ENCODE data around the gene ENO2.

Gene ENO2

GRCh38 chr12:6921539-6921938 lies 7.2 kb downstream of the ENO2 start:
- no peak for TF ChIP-seq CTCF (IDR thresholded peaks at IDR 0.05; ENCODE audit: low read depth, low read length)

GRCh38 chr12:6921996-6922946 lies 7.9 kb downstream of the ENO2 start:
- DNase-seq (ENCODE audit: extremely low read depth, low read depth): no peak
- no peak for TF ChIP-seq CTCF (IDR thresholded peaks at IDR 0.05; ENCODE audit: low read depth, low read length)

More at GRCh38 chr12:6921539-6921938, 7.2 kb downstream of the ENO2 start:
- no peak for DNase-seq (ENCODE audit: extremely low read depth, low read depth)

- TF ChIP-seq CTCF (IDR thresholded peaks at IDR 0.05; ENCODE audit: low read depth, low read length): no peak
- DNase-seq (ENCODE audit: extremely low read depth, low read depth): no peak
Observed at GRCh38 chr12:6923003-6923732, 8.8 kb downstream of the ENO2 start.

- DNase-seq (ENCODE audit: extremely low read depth, low read depth): no peak
- no peak for TF ChIP-seq CTCF (IDR thresholded peaks at IDR 0.05; ENCODE audit: low read depth, low read length)
Observed at GRCh38 chr12:6923851-6924250, 9.5 kb downstream of the ENO2 start.

GRCh38 chr12:6925239-6925539 lies 10.8 kb downstream of the ENO2 start:
- DNase-seq (ENCODE audit: extremely low read depth, low read depth): no peak

GRCh38 chr12:6925540-6926279 lies 11.3 kb downstream of the ENO2 start:
- no peak for TF ChIP-seq CTCF (IDR thresholded peaks at IDR 0.05; ENCODE audit: low read depth, low read length)
- peak; percentile 64 for DNase-seq (ENCODE audit: extremely low read depth, low read depth)

More at GRCh38 chr12:6925239-6925539, 10.8 kb downstream of the ENO2 start:
- no peak for TF ChIP-seq CTCF (IDR thresholded peaks at IDR 0.05; ENCODE audit: low read depth, low read length)

Measured in AG09319 (cell line).